BE2C (cell line): ENCODE measurements around the gene ADCY2.
A peak's percentile ranks its signal among the peaks of the same experiment; 100 is the strongest.

Experiments used
- DNase-seq: peaks from one replicate; pipeline ENCODE4 v3.0.0-alpha.2; 2020
- H3K27me3 ChIP-seq: fragments of 250-450 bp; sonication (Bioruptor Pico); 2 replicates; pipeline ENCODE4 v1.5.1; 2020; ENCODE audit warnings: mild to moderate bottlenecking
- H3K36me3 ChIP-seq: fragments of 250-450 bp; sonication (Bioruptor Pico); 2 replicates; pipeline ENCODE4 v1.5.1; 2020; ENCODE audit warnings: mild to moderate bottlenecking
- H3K4me1 ChIP-seq: fragments of 250-450 bp; sonication (Bioruptor Pico); 2 replicates; pipeline ENCODE4 v1.5.1; 2020
- H3K4me3 ChIP-seq: 2 replicates; pipeline ENCODE4 v1.5.1; 2011; ENCODE audit warnings: low read depth, low read length
- H3K9me3 ChIP-seq: fragments of 250-450 bp; sonication (Bioruptor Pico); 2 replicates; pipeline ENCODE4 v1.5.1; 2020
- TF ChIP-seq, protein P1 (sequence below): IDR thresholded peaks from 2 replicates; pipeline ENCODE4 v1.5.1; 2012; ENCODE audit warnings: mild to moderate bottlenecking, low read depth, low read length

ADCY2 gene

DNA sequence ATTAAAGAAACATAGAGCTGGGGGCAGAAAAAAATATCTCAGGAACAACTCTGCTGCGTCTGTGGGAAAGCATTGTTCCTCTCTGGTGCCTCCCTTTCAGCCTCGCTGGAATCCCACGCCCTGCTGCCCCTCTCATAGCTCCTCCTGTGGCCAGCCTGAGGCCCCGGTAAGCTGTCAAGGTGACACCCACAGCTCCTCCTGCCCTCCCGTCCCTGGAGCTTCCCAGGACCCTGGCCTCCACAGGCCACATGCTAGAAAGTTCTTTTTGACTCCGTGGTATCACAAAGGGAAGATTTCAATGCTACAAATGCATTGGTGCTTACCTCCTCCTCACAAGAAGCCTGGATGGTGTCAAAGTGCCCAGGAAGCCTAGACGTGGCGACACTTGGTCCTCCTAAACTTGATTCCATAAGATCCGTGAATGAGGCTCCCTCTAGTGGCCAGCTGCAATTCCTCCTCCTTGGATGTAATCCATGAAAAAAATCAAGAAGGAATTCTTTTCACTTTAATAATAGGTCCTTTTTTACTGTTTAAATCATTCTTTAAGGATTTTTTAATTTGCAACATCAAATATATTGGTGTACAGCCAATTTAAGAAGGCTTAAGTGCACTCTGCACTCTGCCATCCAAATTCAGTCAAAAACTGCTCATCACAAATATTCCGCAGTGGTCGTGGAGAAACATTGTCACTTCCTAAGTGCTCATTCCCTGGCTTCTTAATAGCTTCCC, 350.1 kb downstream of the ADCY2 start:
- H3K4me1 ChIP-seq, result no peaks in the 10 kb centered on the region
- H3K9me3 ChIP-seq, result no peaks in the 10 kb centered on the region
- no peaks in the 10 kb centered on the region for H3K27me3 ChIP-seq
- TF ChIP-seq, protein P1, sequence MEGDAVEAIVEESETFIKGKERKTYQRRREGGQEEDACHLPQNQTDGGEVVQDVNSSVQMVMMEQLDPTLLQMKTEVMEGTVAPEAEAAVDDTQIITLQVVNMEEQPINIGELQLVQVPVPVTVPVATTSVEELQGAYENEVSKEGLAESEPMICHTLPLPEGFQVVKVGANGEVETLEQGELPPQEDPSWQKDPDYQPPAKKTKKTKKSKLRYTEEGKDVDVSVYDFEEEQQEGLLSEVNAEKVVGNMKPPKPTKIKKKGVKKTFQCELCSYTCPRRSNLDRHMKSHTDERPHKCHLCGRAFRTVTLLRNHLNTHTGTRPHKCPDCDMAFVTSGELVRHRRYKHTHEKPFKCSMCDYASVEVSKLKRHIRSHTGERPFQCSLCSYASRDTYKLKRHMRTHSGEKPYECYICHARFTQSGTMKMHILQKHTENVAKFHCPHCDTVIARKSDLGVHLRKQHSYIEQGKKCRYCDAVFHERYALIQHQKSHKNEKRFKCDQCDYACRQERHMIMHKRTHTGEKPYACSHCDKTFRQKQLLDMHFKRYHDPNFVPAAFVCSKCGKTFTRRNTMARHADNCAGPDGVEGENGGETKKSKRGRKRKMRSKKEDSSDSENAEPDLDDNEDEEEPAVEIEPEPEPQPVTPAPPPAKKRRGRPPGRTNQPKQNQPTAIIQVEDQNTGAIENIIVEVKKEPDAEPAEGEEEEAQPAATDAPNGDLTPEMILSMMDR, result peak; percentile 96
- H3K36me3 ChIP-seq, result no peaks in the 10 kb centered on the region
- H3K4me3 ChIP-seq, result no peak overlapping the region
- peak; percentile 75 for DNase-seq

DNA sequence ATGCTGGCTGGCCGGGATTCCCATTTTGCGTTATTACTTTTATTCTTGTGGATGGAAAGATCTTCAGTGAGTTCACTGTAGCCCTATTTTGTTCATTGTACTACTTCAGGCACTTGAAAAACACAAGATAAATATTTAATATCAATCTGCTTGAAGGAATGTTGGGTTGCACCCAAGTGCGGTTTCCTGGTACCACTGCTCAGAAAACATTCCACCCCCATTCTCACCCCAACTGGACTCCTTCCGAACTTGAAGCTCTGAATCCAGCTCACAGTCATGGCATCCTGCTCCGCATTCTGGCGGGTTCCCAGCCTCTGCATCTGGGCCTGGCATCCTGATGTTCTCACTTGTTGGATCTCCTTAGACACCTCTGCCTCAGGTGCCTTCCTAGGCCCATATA, 351.8 kb downstream of the ADCY2 start:
- Histone ChIP-seq H3K4me1 (no peaks in the 10 kb centered on the region), H3K9me3 (no peaks in the 10 kb centered on the region), H3K27me3 (no peaks in the 10 kb centered on the region), H3K4me3 (no peak overlapping the region), H3K36me3 (no peaks in the 10 kb centered on the region)
- DNase-seq, result no peak
- TF ChIP-seq, protein P1, result no peak

DNA sequence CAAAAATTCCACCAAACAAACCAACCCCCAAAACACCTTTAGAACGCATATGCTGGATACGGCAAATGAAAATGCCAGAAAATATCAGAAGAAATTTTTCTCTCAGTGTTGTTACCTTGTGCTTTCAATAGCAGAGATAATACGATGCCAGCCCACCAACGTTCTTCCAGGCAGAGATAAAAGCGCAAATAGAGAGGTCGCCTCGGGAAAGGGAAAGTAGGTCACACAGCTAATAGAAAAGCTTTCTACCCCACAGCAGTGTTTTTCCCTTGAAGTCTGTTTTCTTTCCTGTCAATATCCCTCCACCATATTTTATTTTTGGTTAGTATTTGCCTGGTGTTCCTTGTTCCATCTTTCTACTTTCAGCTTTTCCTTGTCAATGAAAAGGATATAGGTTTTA, 353.7 kb downstream of the ADCY2 start:
- Histone ChIP-seq H3K36me3 (no peaks in the 10 kb centered on the region), H3K4me1 (no peaks in the 10 kb centered on the region), H3K9me3 (no peaks in the 10 kb centered on the region), H3K4me3 (no peak overlapping the region), H3K27me3 (no peaks in the 10 kb centered on the region)
- no peak for DNase-seq
- TF ChIP-seq, protein P1, result no peak

DNA sequence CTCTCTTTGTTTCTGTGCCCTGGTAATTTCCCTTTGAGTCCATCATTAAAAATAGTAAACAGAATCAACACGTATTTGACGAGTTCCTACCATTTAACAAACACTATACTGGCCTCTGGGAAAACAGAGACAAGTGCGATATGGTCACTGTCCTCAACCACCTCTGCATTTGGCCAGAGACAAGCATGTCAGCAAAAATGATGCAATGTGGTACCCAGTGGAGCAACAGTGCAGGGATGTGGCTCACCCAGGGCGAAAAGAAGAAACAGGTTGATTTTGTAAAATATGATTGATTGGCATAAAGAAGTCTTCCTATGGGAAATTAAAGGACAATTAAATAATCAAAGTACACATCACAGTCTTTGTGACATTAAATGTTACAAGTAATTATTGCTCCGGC, 355.9 kb downstream of the ADCY2 start:
- Histone ChIP-seq H3K9me3 (no peaks in the 10 kb centered on the region), H3K4me3 (no peak overlapping the region), H3K27me3 (no peaks in the 10 kb centered on the region; the same call in 1 of the 2 replicates), H3K36me3 (no peaks in the 10 kb centered on the region), H3K4me1 (no peaks in the 10 kb centered on the region)
- no peak for DNase-seq
- TF ChIP-seq, protein P1, result no peak

DNA sequence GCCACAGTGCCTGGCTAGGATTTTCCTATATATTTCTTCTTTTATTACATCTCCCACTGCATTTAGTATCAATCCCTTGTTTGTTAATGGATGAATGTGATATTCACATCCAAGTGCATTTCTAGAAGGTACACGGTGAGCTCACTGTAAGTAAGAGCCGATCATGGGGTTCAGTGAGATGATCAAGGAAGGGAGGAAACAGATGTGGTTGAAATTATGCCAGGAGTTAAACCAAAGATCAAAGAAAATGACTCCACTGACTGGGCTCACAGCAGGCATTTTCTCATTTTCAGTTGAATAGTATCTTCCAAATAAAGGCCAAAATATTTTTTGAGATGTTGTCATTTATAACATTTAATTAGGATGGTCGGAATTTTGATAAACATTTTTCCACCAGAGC, 357.2 kb downstream of the ADCY2 start:
- TF ChIP-seq, protein P1, result no peak
- no peaks in the 10 kb centered on the region for H3K4me1 ChIP-seq
- no peak overlapping the region for H3K4me3 ChIP-seq
- H3K27me3 ChIP-seq, result no peaks in the 10 kb centered on the region; the same call in 1 of the 2 replicates
- no peak for DNase-seq
- H3K9me3 ChIP-seq, result no peaks in the 10 kb centered on the region
- H3K36me3 ChIP-seq, result no peaks in the 10 kb centered on the region

DNA sequence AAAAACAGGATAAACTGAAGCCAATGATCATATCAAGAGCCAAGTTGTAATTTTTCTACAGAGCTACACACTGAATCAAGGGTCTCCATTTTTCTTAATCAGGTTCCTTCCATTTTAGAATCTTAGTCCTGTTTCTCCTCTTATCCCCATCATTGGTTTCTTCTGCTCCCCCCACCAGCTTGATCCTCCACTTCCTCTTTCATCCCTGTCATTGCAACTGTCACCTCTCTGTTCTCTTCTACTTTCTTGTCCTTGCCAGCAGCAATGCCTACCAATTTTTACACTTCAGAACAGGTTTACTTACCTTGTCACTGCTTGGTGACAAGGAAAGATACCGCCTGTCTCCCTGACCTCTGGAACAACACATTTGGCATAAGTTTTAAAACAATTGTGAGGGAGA, 357.7 kb downstream of the ADCY2 start:
- TF ChIP-seq, protein P1, result no peak
- Histone ChIP-seq H3K27me3 (no peaks in the 10 kb centered on the region; the same call in 1 of the 2 replicates), H3K36me3 (no peaks in the 10 kb centered on the region), H3K9me3 (no peaks in the 10 kb centered on the region), H3K4me3 (no peak overlapping the region), H3K4me1 (no peaks in the 10 kb centered on the region)
- DNase-seq, result no peak
